H1 (cell line): ENCODE results near the gene RBP3. TPM values are rescaled to one million over a fixed set of nuclear protein-coding genes. Genes with fewer than 3 reads are reported as not detected.
A peak's percentile ranks its signal among the peaks of the same experiment; 100 is the strongest.

Experiments
- CTCF ChIA-PET: fragments of 300-600 bp; sonication (Branson Sonifier 250); formaldehyde crosslinking; loops from one replicate; lab custom pipeline; 2021; ENCODE audit not compliant: partially characterized antibody; lab: Charles Lee
- POLR2A ChIA-PET: fragments of 300-600 bp; sonication (Branson Sonifier 250); formaldehyde crosslinking; loops from one replicate; lab custom pipeline; 2021; ENCODE audit warnings: inconsistent platforms; ENCODE audit not compliant: partially characterized antibody; lab: Charles Lee
- DNase-seq, 2 experiments: peaks; one replicate each; pipeline versions ENCODE4 v3.0.0 to v3.0.0-alpha.2; 2010 to 2022; ENCODE audit warnings: low spot score in 2 of 2, low read depth in 1 of 2, mixed read lengths in 1 of 2
- FAIRE-seq: peaks from 2 replicates; lab custom pipeline; 2011; peaks lifted over from hg19 to GRCh38; lab: Jason Lieb, UNC
- H2AFZ ChIP-seq: 2 replicates; pipeline ENCODE4 v1.8.1; 2012; ENCODE audit warnings: low read length, inconsistent platforms
- H2AK5ac ChIP-seq: 2 replicates; pipeline ENCODE4 v1.6.1; 2013; ENCODE audit warnings: low read depth, low read length
- H2BK120ac ChIP-seq: replicated peaks from 2 replicates; pipeline ENCODE3; 2013; ENCODE audit warnings: low read depth, low read length, inconsistent platforms
- H2BK12ac ChIP-seq: 2 replicates; pipeline ENCODE4 v1.6.1; 2013; ENCODE audit warnings: low read depth, low read length
- H2BK15ac ChIP-seq: 2 replicates; pipeline ENCODE4 v1.6.1; 2013; ENCODE audit warnings: low read length
- H2BK20ac ChIP-seq: 2 replicates; pipeline ENCODE4 v1.6.1; 2013; ENCODE audit warnings: low read length
- H2BK5ac ChIP-seq: 2 replicates; pipeline ENCODE4 v1.6.1; 2013; ENCODE audit warnings: low read depth, low read length
- H3K14ac ChIP-seq: 2 replicates; pipeline ENCODE4 v1.6.1; 2013; ENCODE audit warnings: inconsistent platforms; ENCODE audit not compliant: insufficient read length
- H3K18ac ChIP-seq: 2 replicates; pipeline ENCODE4 v1.6.1; 2013; ENCODE audit warnings: low read length; ENCODE audit errors: extremely low read depth
- H3K23ac ChIP-seq: 2 replicates; pipeline ENCODE4 v1.6.1; 2013; ENCODE audit warnings: inconsistent platforms; ENCODE audit not compliant: insufficient read length
- H3K23me2 ChIP-seq: 2 replicates; pipeline ENCODE4 v1.6.1; 2013; ENCODE audit warnings: low read depth, low read length
- H3K27ac ChIP-seq: 2 replicates; pipeline ENCODE4 v1.6.1; 2011; ENCODE audit warnings: low read depth, low read length, inconsistent platforms
- H3K27me3 ChIP-seq, 4 experiments: replicated peaks in 1 of 4; 1 replicate in 1 of 4; 2 replicates in 3 of 4; pipeline versions ENCODE4 v1.6.1 to v1.8.1; 2011 to 2013; ENCODE audit warnings: low read length in 3 of 4, mild to moderate bottlenecking in 3 of 4, inconsistent platforms in 2 of 4, mixed read lengths in 2 of 4, moderate library complexity in 1 of 4; ENCODE audit not compliant: control insufficient read depth in 3 of 4, insufficient read depth in 3 of 4; ENCODE audit errors: extremely low read depth in 1 of 4
- H3K36me3 ChIP-seq, 4 experiments: 2 replicates each; pipeline versions ENCODE4 v1.6.1 to v1.8.1; 2011 to 2013; ENCODE audit warnings: mild to moderate bottlenecking in 4 of 4, low read length in 3 of 4, moderate library complexity in 2 of 4, control low read depth in 1 of 4, inconsistent platforms in 1 of 4; ENCODE audit not compliant: insufficient read depth in 4 of 4, control insufficient read depth in 2 of 4
- H3K4ac ChIP-seq: replicated peaks from 2 replicates; pipeline ENCODE3; 2013; ENCODE audit warnings: low read length, low read depth, mixed read lengths, inconsistent platforms; ENCODE audit not compliant: insufficient read length
- H3K4me1 ChIP-seq, 4 experiments: replicated peaks in 1 of 4; 1 replicate in 1 of 4; 2 replicates in 3 of 4; pipeline versions ENCODE4 v1.6.1 to v1.8.1; 2011 to 2013; ENCODE audit warnings: low read length in 3 of 4, inconsistent platforms in 2 of 4, mixed read lengths in 1 of 4; ENCODE audit not compliant: insufficient read depth in 4 of 4, control insufficient read depth in 3 of 4
- H3K4me2 ChIP-seq, 2 experiments: 2 replicates each; pipeline versions ENCODE4 v1.6.1 to v1.8.1; 2011 to 2013; ENCODE audit warnings: low read depth in 2 of 2, low read length in 2 of 2, control low read depth in 1 of 2, inconsistent platforms in 1 of 2, mild to moderate bottlenecking in 1 of 2; ENCODE audit not compliant: insufficient read depth in 1 of 2
- H3K4me3 ChIP-seq, 4 experiments: fragments of 200-600, 300-600 bp in 1 of 4; sonication (generic), shearing (Covaris generic), sonication (Bioruptor Twin) in 1 of 4; 2 replicates each; pipeline versions ENCODE4 v1.5.1 to v1.8.1; 2011 to 2016; ENCODE audit warnings: low read length in 4 of 4, low read depth in 3 of 4, control low read depth in 2 of 4, inconsistent platforms in 2 of 4, mild to moderate bottlenecking in 2 of 4, mixed read lengths in 1 of 4, moderate library complexity in 1 of 4; ENCODE audit not compliant: insufficient read depth in 2 of 4; ENCODE audit errors: extremely low read depth in 1 of 4
- H3K56ac ChIP-seq: replicated peaks from 2 replicates; pipeline ENCODE3; 2013; ENCODE audit warnings: low read depth, mild to moderate bottlenecking, mixed read lengths, low read length, inconsistent platforms; ENCODE audit not compliant: insufficient read length
- H3K79me1 ChIP-seq: 2 replicates; pipeline ENCODE4 v1.6.1; 2013; ENCODE audit warnings: low read depth, low read length, control low read depth
- H3K79me2 ChIP-seq, 2 experiments: 2 replicates each; pipeline versions ENCODE4 v1.6.1 to v1.8.1; 2012 to 2013; ENCODE audit warnings: low read length in 2 of 2, mild to moderate bottlenecking in 2 of 2, inconsistent platforms in 1 of 2; ENCODE audit not compliant: insufficient read depth in 2 of 2, control insufficient read depth in 1 of 2
- H3K9ac ChIP-seq, 4 experiments: replicated peaks in 1 of 4; 1 replicate in 1 of 4; 2 replicates in 3 of 4; pipeline versions ENCODE4 v1.6.1 to v1.8.1; 2011 to 2013; ENCODE audit warnings: low read depth in 3 of 4, low read length in 3 of 4, control low read depth in 2 of 4, mild to moderate bottlenecking in 2 of 4, moderate library complexity in 2 of 4, inconsistent platforms in 1 of 4; ENCODE audit errors: extremely low read depth in 1 of 4
- H3K9me3 ChIP-seq, 2 experiments: 2 replicates each; pipeline versions ENCODE4 v1.6.1 to v1.8.1; 2012 to 2013; ENCODE audit warnings: mild to moderate bottlenecking in 2 of 2, moderate library complexity in 2 of 2, control low read depth in 1 of 2, inconsistent platforms in 1 of 2, low read depth in 1 of 2, low read length in 1 of 2, mixed read lengths in 1 of 2; ENCODE audit not compliant: insufficient read depth in 2 of 2
- H4K20me1 ChIP-seq, 2 experiments: replicated peaks in 1 of 2; 2 replicates each; pipeline versions ENCODE3 to v1.8.1; 2011 to 2013; ENCODE audit warnings: inconsistent platforms in 2 of 2, low read length in 2 of 2, mild to moderate bottlenecking in 1 of 2; ENCODE audit not compliant: insufficient read depth in 2 of 2, control insufficient read depth in 1 of 2
- H4K5ac ChIP-seq: 2 replicates; pipeline ENCODE4 v1.6.1; 2013; ENCODE audit warnings: low read length, low read depth, mixed read lengths, inconsistent platforms; ENCODE audit not compliant: insufficient read length
- H4K8ac ChIP-seq: 2 replicates; pipeline ENCODE4 v1.8.0; 2013; ENCODE audit warnings: mild to moderate bottlenecking, moderate library complexity, low read length, inconsistent platforms; ENCODE audit not compliant: insufficient read depth; ENCODE audit errors: extremely low read depth
- H4K91ac ChIP-seq: replicated peaks from 2 replicates; pipeline ENCODE3; 2013; ENCODE audit warnings: low read length, mixed read lengths, inconsistent platforms; ENCODE audit not compliant: insufficient read length
- ATF3 ChIP-seq: IDR thresholded peaks from 2 replicates; pipeline ENCODE4 v1.6.1; 2011; ENCODE audit warnings: low read depth, mild to moderate bottlenecking, low read length; ENCODE audit not compliant: insufficient read depth
- CHD2 ChIP-seq: IDR thresholded peaks from 2 replicates; pipeline ENCODE4 v1.6.1; 2012; ENCODE audit warnings: low read length, improper control_type of control experiment
- CREB1 ChIP-seq: IDR thresholded peaks from 2 replicates; pipeline ENCODE4 v1.6.1; 2012; ENCODE audit warnings: inconsistent platforms
- EGR1 ChIP-seq: IDR thresholded peaks from 2 replicates; pipeline ENCODE4 v1.6.1; 2011; ENCODE audit warnings: low read depth, low read length, borderline replicate concordance
- WGBS, 2 experiments: shearing (Covaris generic) in 1 of 2; methylation state at CpG; one replicate each; pipeline versions ENCODE4 v1.1.6 to v1.1.7; 2013 to 2015; ENCODE audit warnings: low lambda C conversion rate in 2 of 2, mixed read lengths in 2 of 2, inconsistent platforms in 1 of 2, low coverage in 1 of 2, missing lambda C conversion rate in 1 of 2; ENCODE audit not compliant: insufficient replicate concordance in 2 of 2, insufficient coverage in 1 of 2, insufficient read length in 1 of 2; ENCODE audit errors: extremely low coverage in 1 of 2, missing lambda C conversion rate in 1 of 2; 5-methylcytosine and 5-hydroxymethylcytosine counted together
- polyA plus RNA-seq, 7 experiments: library from polyadenylated mRNA; depleted of rRNA in 3 of 7; stranded (reverse) in 5 of 7; unstranded in 2 of 7; fragments of >200 nt in 5 of 7; fragments of 200-250 nt in 2 of 7; gene quantifications; 1 replicate in 5 of 7; 2 replicates in 1 of 7; 4 replicates in 1 of 7; pipeline versions ENCODE4 v1.2.1 to v1.2.3, GENCODE V29; 2011 to 2013; ENCODE audit warnings: missing spikeins in 2 of 7, mixed read lengths in 2 of 7
- total RNA-seq: library from RNA; stranded (reverse); fragmentation: NEBNext Ultra II Directional; extraction: Animal tissue kit (Norgen Biotek cat#: 25700); gene quantifications from 2 replicates; pipeline ENCODE4 v1.2.1, GENCODE V29; 2021

Gene RBP3
- total and polyA plus RNA-seq, 2 of the 8 experiments (the other 6 are each of a cell fraction or from before 2014, with no cell fraction given): not detected

GRCh38 chr10:47336387-47337134 is 11.6 kb upstream of the RBP3 start:
- H3K4me1 ChIP-seq: no peaks in the 10 kb centered on the region; a peak in 2 of 7 replicates
- H4K8ac ChIP-seq: no peak overlapping the region
- H3K23ac ChIP-seq: no peak overlapping the region
- CTCF ChIA-PET: interaction anchor here (1.3 kb wide), 1 partner anchor 15 kb away, joined by 3 read pairs; no protein-coding TSS in a partner anchor
- no peak overlapping the region for H3K18ac ChIP-seq
- H4K20me1 ChIP-seq: no peaks in the 10 kb centered on the region
- H3K23me2 ChIP-seq: no peaks in the 10 kb centered on the region
- no peaks in the 10 kb centered on the region for H3K79me1 ChIP-seq
- DNase-seq (no peak), FAIRE-seq (no peak)
- H2BK12ac ChIP-seq: no peak overlapping the region
- no peak overlapping the region for H2BK5ac ChIP-seq
- H3K4me2 ChIP-seq: no peak overlapping the region
- H3K9me3 ChIP-seq: no peaks in the 10 kb centered on the region
- H3K56ac ChIP-seq: no peak overlapping the region
- no peak overlapping the region for H3K9ac ChIP-seq
- 0 out of 2 replicates have a peak overlapping the region, but pooled peaks have one; percentile 26 for H2AFZ ChIP-seq
- H3K4me3 ChIP-seq: no peak overlapping the region
- H4K5ac ChIP-seq: no peak overlapping the region
- no peak overlapping the region for H2BK120ac ChIP-seq
- 90% methylated on average over 15 of the region's 15 CpGs; no CpG with 5 or more reads in 1 of the 2 experiments for WGBS, 2 experiments
- no peak overlapping the region for H2BK20ac ChIP-seq
- H2BK15ac ChIP-seq: 0 out of 2 replicates have a peak overlapping the region, but pooled peaks have one; percentile 47
- H3K4ac ChIP-seq: no peak overlapping the region
- H3K27me3 ChIP-seq: no peaks in the 10 kb centered on the region
- H3K27ac ChIP-seq: no peak overlapping the region
- H3K14ac ChIP-seq: no peak overlapping the region
- H2AK5ac ChIP-seq: no peak overlapping the region
- no peaks in the 10 kb centered on the region for H3K36me3 ChIP-seq
- TF ChIP-seq CHD2 (no peak), ATF3 (no peak), CREB1 (no peak), EGR1 (no peak)
- TF ChIP-seq, all 59 proteins: peak for 0
- POLR2A ChIA-PET: no interaction called here
- Histone ChIP-seq H3K79me2 (no peaks in the 10 kb centered on the region), H4K91ac (no peak overlapping the region)
